ENCODE measurements around the gene ABCC6. TPM values are rescaled to one million over a fixed set of nuclear protein-coding genes. Genes with fewer than 3 reads are reported as not detected.
"Not testable (repeated sequence)": the region's sequence is repeated elsewhere in the genome, so short reads cannot be mapped to it uniquely, and the experiment has no call there.

Gene ABCC6
- total and polyA plus RNA-seq, 2 experiments from 2014 or later = 7.1 to 10.0 TPM

DNA sequence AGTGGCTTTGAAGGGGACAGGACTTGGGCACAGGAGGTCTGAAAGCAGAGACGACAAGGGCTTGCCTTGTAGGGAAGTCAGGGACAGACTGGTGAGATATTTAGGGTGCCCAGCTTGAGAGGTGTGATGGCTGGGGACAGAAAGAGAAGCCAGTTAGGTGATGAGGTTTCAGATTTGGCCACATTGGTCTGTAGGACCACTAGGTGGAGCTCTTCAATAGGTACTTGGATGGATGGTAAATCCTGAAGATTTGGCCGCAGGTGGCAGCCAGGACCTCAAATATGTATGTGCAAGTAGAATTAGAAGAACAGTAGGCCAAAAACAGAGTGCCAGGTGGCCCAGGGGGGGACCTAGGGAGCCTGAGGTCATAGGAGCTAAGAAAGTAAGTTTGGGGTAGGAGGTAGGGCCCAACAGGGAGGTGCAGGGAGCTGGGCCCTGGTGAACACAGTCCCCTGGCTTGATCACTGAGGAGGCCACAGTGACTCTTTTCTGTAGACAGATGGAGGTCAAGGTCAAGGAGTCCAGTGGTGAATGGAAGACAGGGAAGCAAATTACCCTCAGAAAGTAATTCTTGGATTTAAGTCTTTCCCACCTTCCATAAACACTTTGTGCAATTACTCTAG is 34.1 kb upstream of the ABCC6 start:
- H3K36me3 ChIP-seq; H3K4me3 ChIP-seq; H3K27ac ChIP-seq; H3K9me3 ChIP-seq (ENCODE audit: low read depth); H3K4me1 ChIP-seq (ENCODE audit: low read depth); DNase-seq (ENCODE audit: low read depth in 1 of 2, low spot score in 1 of 2); H3K27me3 ChIP-seq: not testable (repeated sequence)
- TF ChIP-seq, protein P1, sequence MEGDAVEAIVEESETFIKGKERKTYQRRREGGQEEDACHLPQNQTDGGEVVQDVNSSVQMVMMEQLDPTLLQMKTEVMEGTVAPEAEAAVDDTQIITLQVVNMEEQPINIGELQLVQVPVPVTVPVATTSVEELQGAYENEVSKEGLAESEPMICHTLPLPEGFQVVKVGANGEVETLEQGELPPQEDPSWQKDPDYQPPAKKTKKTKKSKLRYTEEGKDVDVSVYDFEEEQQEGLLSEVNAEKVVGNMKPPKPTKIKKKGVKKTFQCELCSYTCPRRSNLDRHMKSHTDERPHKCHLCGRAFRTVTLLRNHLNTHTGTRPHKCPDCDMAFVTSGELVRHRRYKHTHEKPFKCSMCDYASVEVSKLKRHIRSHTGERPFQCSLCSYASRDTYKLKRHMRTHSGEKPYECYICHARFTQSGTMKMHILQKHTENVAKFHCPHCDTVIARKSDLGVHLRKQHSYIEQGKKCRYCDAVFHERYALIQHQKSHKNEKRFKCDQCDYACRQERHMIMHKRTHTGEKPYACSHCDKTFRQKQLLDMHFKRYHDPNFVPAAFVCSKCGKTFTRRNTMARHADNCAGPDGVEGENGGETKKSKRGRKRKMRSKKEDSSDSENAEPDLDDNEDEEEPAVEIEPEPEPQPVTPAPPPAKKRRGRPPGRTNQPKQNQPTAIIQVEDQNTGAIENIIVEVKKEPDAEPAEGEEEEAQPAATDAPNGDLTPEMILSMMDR (IDR thresholded peaks at IDR 0.05; ENCODE audit: low read depth, low read length) = peak; percentile 25

DNA sequence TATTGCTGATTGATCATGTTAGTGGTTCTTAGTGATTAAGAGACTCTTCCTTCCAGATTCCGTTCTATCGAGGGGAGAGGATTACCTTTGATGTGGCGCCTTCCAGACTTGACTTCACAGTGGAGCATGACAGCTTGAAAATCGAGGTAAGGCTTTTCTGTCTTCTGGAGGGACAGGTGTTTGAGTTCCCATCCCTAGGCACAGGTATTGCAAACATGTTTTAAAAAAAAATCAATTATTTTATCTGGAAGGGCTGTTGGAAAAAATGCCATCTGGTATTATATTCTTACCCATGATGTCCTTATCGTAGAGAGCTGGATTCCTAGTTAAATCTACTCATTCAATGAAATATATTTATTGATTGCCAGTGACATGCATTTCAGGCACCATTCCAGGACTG is 29.1 kb upstream of the ABCC6 start:
- not testable (repeated sequence) for DNase-seq (ENCODE audit: low read depth in 1 of 2, low spot score in 1 of 2); H3K27me3 ChIP-seq; H3K4me1 ChIP-seq (ENCODE audit: low read depth); H3K9me3 ChIP-seq (ENCODE audit: low read depth); H3K36me3 ChIP-seq; H3K4me3 ChIP-seq; H3K27ac ChIP-seq

DNA sequence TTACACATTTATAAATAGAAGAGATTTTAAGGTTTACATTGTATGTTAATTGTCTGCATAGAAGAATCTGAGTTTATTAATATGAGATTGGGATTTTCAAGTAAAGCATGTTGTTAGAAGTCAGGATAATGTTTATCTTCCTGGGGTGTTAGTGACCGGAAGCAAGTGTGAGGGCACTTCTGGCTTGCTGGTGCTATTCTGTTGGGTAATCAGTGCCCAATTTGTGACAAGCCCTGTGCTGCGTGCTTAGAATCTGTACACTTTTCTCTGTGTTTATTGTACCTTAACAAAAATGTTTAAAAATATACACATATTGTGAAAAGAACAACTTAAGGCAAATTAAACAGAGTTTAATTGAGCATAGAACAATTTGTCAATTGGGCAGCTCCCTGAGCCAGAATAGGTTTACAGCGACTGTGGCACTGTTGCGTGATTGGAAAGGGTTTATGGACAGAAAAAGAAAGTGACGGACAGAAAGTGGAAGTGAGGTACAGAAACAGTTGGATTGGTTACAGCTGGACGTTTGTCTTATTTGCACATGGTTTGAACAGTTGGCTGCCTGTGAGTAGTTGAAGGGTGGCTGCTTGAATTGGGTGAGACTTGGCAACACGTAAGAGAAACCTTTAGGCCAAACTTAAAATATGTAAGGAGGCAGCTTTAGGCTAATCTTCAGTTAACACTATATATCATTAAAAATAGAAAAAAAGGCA is 26.5 kb upstream of the ABCC6 start:
- not testable (repeated sequence) for H3K27me3 ChIP-seq; DNase-seq (ENCODE audit: low read depth in 1 of 2, low spot score in 1 of 2); H3K4me1 ChIP-seq (ENCODE audit: low read depth); H3K36me3 ChIP-seq; H3K4me3 ChIP-seq; H3K27ac ChIP-seq; H3K9me3 ChIP-seq (ENCODE audit: low read depth)

DNA sequence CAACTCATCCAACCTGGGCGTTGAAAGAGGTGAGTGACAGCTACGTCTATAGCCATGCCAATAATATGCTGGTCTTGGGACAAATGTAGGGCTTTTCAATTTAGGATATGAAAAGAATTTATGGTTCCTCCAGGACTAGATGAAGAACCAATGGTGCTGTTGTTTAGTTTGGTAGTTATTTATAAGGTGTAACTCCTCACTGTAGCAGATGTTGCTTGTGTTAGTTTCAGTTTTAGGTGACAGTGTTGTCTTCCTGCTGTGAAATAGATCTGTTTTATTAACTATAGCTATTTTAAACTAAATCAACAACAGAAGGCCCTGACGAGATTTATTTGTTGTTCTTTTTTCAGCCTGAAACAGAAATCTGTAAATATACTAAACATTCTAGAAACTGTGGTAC is 24.1 kb upstream of the ABCC6 start:
- H3K9me3 ChIP-seq (ENCODE audit: low read depth); H3K4me3 ChIP-seq; H3K36me3 ChIP-seq; H3K27me3 ChIP-seq; H3K4me1 ChIP-seq (ENCODE audit: low read depth); H3K27ac ChIP-seq; DNase-seq (ENCODE audit: low read depth in 1 of 2, low spot score in 1 of 2): not testable (repeated sequence)

DNA sequence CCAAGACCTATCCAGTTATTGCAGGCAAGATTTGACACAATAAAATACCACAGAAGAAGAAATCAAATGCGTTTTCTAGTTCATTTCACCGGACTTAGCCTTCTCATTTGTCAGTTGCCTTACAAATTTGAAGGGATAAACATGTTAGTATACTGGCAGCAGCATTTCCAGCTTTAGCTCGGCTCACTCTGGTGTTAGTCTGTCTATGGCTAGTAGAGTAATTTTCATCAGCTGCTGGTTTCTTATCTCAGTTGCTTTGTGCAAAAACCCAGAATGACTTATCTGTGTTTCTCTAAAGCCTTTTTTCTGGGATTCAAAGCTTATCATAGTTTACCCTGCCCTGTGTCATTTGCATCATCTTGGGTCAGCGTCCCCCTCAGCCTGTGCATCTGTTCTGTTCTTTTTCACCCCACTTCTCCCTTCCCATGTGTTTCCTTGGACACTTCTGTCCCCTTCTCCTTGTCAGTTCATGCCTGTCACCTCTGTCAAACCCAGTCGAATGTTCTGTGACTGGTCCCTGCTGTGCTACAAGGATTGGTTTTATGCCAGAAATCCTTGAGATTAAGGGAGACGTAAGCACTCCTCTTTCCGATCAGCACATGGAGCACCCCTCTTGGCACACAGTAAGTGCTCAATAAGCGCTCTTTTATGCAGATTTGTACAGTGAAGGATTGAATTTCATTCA is 23.4 kb upstream of the ABCC6 start:
- not testable (repeated sequence) for DNase-seq (ENCODE audit: low read depth in 1 of 2, low spot score in 1 of 2); H3K4me3 ChIP-seq; H3K4me1 ChIP-seq (ENCODE audit: low read depth)

DNA sequence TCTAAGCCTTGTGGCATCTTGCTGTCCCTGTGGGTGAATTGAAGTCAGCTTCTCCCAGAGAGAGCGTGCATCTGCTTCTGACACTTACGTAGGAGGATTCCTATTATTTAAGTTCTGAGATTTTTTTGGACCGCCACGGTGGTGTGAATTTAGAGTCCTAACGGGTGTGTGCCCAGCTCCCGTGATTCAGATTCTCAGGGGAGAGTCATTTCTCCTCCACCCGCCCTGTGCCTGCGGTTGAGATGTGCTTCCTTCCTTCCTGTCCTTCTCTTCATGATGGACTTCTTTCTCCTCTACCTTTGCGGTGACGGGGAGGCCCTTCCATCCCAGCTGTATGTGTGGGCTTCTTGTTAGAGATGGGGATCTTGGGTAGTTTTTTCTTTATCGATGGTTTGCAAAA is 20.6 kb upstream of the ABCC6 start:
- not testable (repeated sequence) for H3K4me1 ChIP-seq (ENCODE audit: low read depth); DNase-seq (ENCODE audit: low read depth in 1 of 2, low spot score in 1 of 2); H3K36me3 ChIP-seq; H3K27ac ChIP-seq; H3K9me3 ChIP-seq (ENCODE audit: low read depth); H3K27me3 ChIP-seq; H3K4me3 ChIP-seq

More for the DNA sequence above, 23.4 kb upstream of the ABCC6 start:
- not testable (repeated sequence) for H3K27ac ChIP-seq; H3K27me3 ChIP-seq; H3K9me3 ChIP-seq (ENCODE audit: low read depth); H3K36me3 ChIP-seq

DNA sequence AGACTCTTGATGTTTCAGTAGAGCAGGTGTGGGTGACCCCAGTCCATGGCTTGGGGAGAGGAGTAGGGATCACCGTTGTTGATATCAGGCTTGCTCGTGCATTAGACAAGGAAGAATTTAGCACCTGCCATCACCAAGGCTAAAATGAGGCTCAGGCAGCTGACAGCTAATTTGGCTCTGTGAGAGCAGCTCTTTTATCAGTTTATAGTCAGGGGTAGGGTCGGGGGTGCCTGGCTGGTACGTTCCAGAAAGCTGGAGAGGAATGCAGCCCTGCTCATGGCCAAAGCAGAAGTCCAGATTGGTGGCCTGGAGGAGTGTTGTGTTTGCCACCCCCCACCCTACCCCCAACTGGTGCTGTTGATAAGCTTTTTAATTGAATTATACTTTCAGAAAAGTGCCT is 17.4 kb upstream of the ABCC6 start:
- H3K27me3 ChIP-seq; H3K36me3 ChIP-seq; H3K4me3 ChIP-seq; H3K9me3 ChIP-seq (ENCODE audit: low read depth); H3K4me1 ChIP-seq (ENCODE audit: low read depth): not testable (repeated sequence)
- DNase-seq (ENCODE audit: low read depth in 1 of 2, low spot score in 1 of 2) = peak in 1 of 2 donors; percentile 19
- peak overlapping the region; percentile 39 for H3K27ac ChIP-seq

DNA sequence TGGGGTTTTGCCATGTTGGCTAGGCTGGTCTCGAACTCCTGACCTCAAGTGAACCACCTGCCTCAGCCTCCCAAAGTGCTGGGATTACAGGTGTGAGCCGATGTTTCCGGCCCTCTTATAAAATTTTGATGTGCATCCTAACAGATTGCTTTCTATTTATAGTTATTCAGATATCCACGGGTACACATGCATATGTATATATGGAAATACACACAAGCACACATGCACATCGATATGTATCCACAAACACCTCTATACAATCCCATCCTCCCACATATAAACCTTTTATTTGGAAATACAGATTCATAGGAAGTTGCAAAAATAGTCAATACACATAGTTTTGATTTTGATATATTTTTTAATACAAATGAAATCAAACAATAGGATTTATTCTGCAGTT is 14.4 kb upstream of the ABCC6 start:
- not testable (repeated sequence) for H3K4me3 ChIP-seq; H3K4me1 ChIP-seq (ENCODE audit: low read depth); DNase-seq (ENCODE audit: low read depth in 1 of 2, low spot score in 1 of 2); H3K27ac ChIP-seq; H3K36me3 ChIP-seq; H3K27me3 ChIP-seq; H3K9me3 ChIP-seq (ENCODE audit: low read depth)

DNA sequence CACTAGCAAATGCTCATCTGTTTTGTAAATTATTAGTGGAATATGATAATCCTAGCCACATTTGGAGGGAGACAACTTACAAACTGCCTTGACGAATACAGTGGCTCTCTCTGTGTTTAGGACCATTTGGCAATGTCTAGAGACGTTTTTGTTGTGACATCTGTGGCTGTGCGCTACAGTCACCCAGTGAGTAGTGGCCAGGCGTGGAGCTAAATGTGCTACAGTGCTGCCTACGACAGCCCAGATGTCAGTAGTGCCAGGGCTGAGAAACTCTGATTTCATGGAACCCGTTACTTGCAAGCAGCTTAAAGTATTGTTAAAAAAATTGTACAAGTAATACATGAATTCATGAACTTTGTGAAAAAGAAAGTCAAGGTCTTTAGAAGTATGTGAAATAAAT is 13.8 kb upstream of the ABCC6 start:
- not testable (repeated sequence) for H3K27ac ChIP-seq; H3K4me3 ChIP-seq; H3K4me1 ChIP-seq (ENCODE audit: low read depth); H3K27me3 ChIP-seq; H3K9me3 ChIP-seq (ENCODE audit: low read depth); H3K36me3 ChIP-seq; DNase-seq (ENCODE audit: low read depth in 1 of 2, low spot score in 1 of 2)

DNA sequence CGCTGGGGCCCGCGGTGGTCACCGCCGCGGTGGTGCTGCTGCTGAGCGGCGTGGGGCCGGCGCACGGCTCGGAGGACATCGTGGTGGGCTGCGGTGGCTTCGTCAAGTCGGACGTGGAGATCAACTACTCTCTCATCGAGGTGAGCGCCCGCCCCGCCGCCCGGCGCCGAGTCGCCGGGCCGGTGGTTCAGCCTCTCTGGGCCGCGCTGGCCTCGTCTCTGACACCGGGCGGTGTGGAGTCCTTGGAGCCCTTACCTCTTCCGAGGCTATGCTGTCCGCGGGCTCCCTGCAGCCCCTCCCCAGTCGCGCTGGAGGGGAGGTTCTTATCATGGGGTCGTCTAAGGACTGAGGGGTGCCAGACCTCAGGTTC is 9.4 kb upstream of the ABCC6 start:
- H3K27me3 ChIP-seq; H3K4me3 ChIP-seq; H3K36me3 ChIP-seq; H3K27ac ChIP-seq; H3K4me1 ChIP-seq (ENCODE audit: low read depth); H3K9me3 ChIP-seq (ENCODE audit: low read depth); DNase-seq (ENCODE audit: low read depth in 1 of 2, low spot score in 1 of 2): not testable (repeated sequence)

DNA sequence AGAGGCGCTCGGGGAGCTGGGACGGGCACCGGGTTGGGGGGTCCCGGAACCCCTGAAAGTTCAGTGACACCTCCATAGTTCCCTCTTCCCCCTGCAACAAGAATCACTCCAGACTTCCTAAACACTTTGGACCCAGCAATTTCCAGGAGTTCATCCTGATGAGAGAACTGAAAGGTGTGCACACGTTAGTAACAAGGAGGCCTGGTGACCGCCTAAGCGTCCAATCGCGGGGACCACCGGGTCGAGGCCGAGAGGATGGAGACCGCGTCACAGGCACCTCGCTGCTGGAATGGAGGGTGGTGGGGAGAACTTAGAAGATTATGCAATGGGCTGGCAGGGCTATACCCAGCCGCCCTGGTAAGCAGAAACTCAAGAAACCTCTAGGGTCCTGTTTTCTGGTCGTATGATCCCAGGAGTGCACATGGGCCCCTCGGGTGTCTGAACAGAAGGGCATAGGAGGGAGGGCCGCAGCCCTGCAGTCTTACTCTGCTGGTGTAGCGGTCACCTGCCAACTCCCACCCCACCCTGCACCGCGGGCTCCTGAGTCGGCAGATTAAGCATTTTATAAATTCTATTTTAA is 458 bp upstream of the ABCC6 start:
- H3K9me3 ChIP-seq (ENCODE audit: low read depth); H3K4me1 ChIP-seq (ENCODE audit: low read depth); H3K27ac ChIP-seq; DNase-seq (ENCODE audit: low read depth in 1 of 2, low spot score in 1 of 2); H3K4me3 ChIP-seq; H3K36me3 ChIP-seq; H3K27me3 ChIP-seq: not testable (repeated sequence)

DNA sequence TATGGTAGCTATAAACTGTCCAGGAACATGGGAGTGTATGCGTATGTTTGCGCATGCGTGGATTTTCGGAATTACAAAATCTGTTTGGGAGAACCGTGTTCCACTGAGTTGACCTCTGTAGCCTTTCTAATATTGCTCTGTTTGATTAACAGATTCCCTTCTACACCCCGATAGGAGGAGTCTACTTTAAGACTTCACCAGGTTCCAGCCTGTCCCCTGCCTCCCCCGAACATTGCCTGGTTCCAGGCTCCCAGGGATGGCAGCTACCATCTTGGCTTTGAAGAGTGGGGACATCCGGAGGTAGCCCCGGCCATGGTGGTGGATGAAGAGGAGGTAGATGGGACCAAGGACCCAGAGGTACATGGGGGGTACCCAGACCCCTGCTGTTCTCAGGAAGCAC is 1.9 kb downstream of the ABCC6 start:
- H3K4me1 ChIP-seq (ENCODE audit: low read depth); H3K9me3 ChIP-seq (ENCODE audit: low read depth); H3K27ac ChIP-seq; H3K4me3 ChIP-seq; H3K36me3 ChIP-seq; DNase-seq (ENCODE audit: low read depth in 1 of 2, low spot score in 1 of 2); H3K27me3 ChIP-seq: not testable (repeated sequence)

DNA sequence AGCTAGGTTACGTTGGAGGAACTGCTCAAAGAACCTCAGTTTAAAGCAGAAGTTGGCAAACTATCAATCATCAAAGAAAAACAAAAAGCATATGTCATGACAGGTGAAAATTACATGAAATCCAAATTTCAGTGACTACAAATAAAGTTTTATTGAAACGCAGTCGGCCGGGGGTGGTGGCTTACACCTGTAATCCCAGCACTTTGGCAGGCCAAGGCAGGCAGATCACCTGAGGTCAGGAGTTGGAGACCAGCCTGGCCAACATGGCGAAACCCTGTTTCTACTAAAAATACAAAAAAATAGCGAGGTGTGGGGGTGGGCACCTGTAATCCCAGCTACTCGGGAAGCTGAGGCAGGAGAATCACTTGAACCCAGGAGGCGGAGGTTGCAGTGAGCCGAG is 2.8 kb downstream of the ABCC6 start:
- H3K9me3 ChIP-seq (ENCODE audit: low read depth); H3K4me1 ChIP-seq (ENCODE audit: low read depth); H3K27me3 ChIP-seq; H3K27ac ChIP-seq; H3K36me3 ChIP-seq; DNase-seq (ENCODE audit: low read depth in 1 of 2, low spot score in 1 of 2); H3K4me3 ChIP-seq: not testable (repeated sequence)

Data from cardiac muscle cell (in vitro differentiated cells and primary cell).